ENCODE results near the gene TMEM154. TPM values are rescaled to one million over a fixed set of nuclear protein-coding genes. Genes with fewer than 3 reads are reported as not detected.

Gene TMEM154
- total RNA-seq, 4 donors from 2014 or later: 2.0 to 13.4 (median 3.3) TPM

GRCh38 chr4:152708361-152708760 lies 28.6 kb upstream of the TMEM154 start:
- no peak for TF ChIP-seq CTCF (IDR thresholded peaks at IDR 0.05)
- no peak for DNase-seq (ENCODE audit: low spot score)
- no peak for ATAC-seq (ENCODE audit: low FRiP score)

- ATAC-seq (ENCODE audit: low FRiP score) (no peak), DNase-seq (ENCODE audit: low spot score) (no peak)
- no peak for TF ChIP-seq CTCF (IDR thresholded peaks at IDR 0.05)
Observed at GRCh38 chr4:152707632-152708031, 27.8 kb upstream of the TMEM154 start.

GRCh38 chr4:152705903-152706302 lies 26.1 kb upstream of the TMEM154 start:
- no peak for TF ChIP-seq CTCF (IDR thresholded peaks at IDR 0.05)
- ATAC-seq (ENCODE audit: low FRiP score) (no peak), DNase-seq (ENCODE audit: low spot score) (no peak)

GRCh38 chr4:152704788-152705187 lies 25.0 kb upstream of the TMEM154 start:
- no peak for DNase-seq (ENCODE audit: low spot score)
- no peak for TF ChIP-seq CTCF (IDR thresholded peaks at IDR 0.05)
- ATAC-seq (ENCODE audit: low FRiP score): no peak

- DNase-seq (ENCODE audit: low spot score): no peak
- ATAC-seq (ENCODE audit: low FRiP score): peak; percentile 90
- TF ChIP-seq CTCF (IDR thresholded peaks at IDR 0.05): no peak
Observed at GRCh38 chr4:152700151-152700550, 20.4 kb upstream of the TMEM154 start.

- no peak for TF ChIP-seq CTCF (IDR thresholded peaks at IDR 0.05)
- DNase-seq (ENCODE audit: low spot score) (no peak), ATAC-seq (ENCODE audit: low FRiP score) (no peak)
Observed at GRCh38 chr4:152699313-152699712, 19.5 kb upstream of the TMEM154 start.

- ATAC-seq (ENCODE audit: low FRiP score) (no peak), DNase-seq (ENCODE audit: low spot score) (no peak)
- no peak for TF ChIP-seq CTCF (IDR thresholded peaks at IDR 0.05)
Observed at GRCh38 chr4:152698089-152698499, 18.3 kb upstream of the TMEM154 start.

Measured in omental fat pad (tissue), 4 donors.